K562 (cell line): ENCODE results near the gene IGSF9. TPM values are rescaled to one million over a fixed set of nuclear protein-coding genes. Genes with fewer than 3 reads are reported as not detected.

ENCODE experiments used
- ATAC-seq: fragments of 200-7000 bp; cut with Tn5 transposase; 3 replicates; pipeline ENCODE4 v1.9.1; 2020; ENCODE audit warnings: moderate library complexity
- BruUV-seq: library from RNA; stranded (reverse); fragments of 400-500 nt; replicated peaks from 2 replicates; lab custom pipeline; 2021; lab: Mats Ljungman, UMichigan
- CTCF ChIA-PET: fragments of 300-600 bp; formaldehyde crosslinking; extraction: SDS; loops from one replicate; lab custom pipeline; 2021; ENCODE audit warnings: low intra/inter-chr PET ratio; lab: Yijun Ruan, JAX
- POLR2A ChIA-PET: fragments of 300-600, 350-650 bp; sonication (Branson Sonifier 250); formaldehyde crosslinking; extraction: SDS; loops from one replicate; lab custom pipeline; 2021; ENCODE audit warnings: antibody characterized with exemption, inconsistent platforms; lab: Yijun Ruan, JAX
- DNase-seq, 4 experiments: peaks; one replicate each; pipeline versions ENCODE4 v3.0.0 to v3.0.0-alpha.2; 2011 to 2018; ENCODE audit warnings: low spot score in 3 of 4, mixed read lengths in 3 of 4; ENCODE audit errors: extremely low read depth in 1 of 4
- FAIRE-seq: peaks from 2 replicates; lab custom pipeline; 2011; peaks lifted over from hg19 to GRCh38; lab: Jason Lieb, UNC
- H2AFZ ChIP-seq: 2 replicates; pipeline ENCODE4 v1.6.0; 2011; ENCODE audit warnings: low read depth, low read length, control low read depth, inconsistent platforms
- H3K27ac ChIP-seq: fragments of 200-600 bp; 3 replicates; pipeline ENCODE4 v1.8.0; 2011; ENCODE audit warnings: low read depth, mild to moderate bottlenecking, control low read depth, inconsistent platforms, low read length, moderate library complexity, mixed read lengths; ENCODE audit errors: extremely low read depth
- H3K27me3 ChIP-seq, 2 experiments: fragments of 300-600 bp in 1 of 2; 2 replicates in 1 of 2; 3 replicates in 1 of 2; pipeline versions ENCODE4 v1.6.0 to v1.8.0; 2011; ENCODE audit warnings: inconsistent platforms in 2 of 2, low read length in 2 of 2, mild to moderate bottlenecking in 1 of 2, mixed read lengths in 1 of 2, moderate library complexity in 1 of 2; ENCODE audit not compliant: control insufficient read depth in 2 of 2, insufficient read depth in 2 of 2
- H3K36me3 ChIP-seq: fragments of 300-600 bp; 3 replicates; pipeline ENCODE4 v1.8.0; 2011; ENCODE audit warnings: mild to moderate bottlenecking, low read length, inconsistent platforms; ENCODE audit not compliant: control insufficient read depth, insufficient read depth
- H3K4me1 ChIP-seq, 2 experiments: fragments of 200-600 bp in 1 of 2; replicated peaks in 1 of 2; 2 replicates in 1 of 2; 3 replicates in 1 of 2; pipeline versions ENCODE4 v1.5.1 to v1.8.0; 2011; ENCODE audit warnings: inconsistent platforms in 2 of 2, low read length in 2 of 2, mild to moderate bottlenecking in 1 of 2, mixed read lengths in 1 of 2, moderate library complexity in 1 of 2; ENCODE audit not compliant: control insufficient read depth in 2 of 2, insufficient read depth in 2 of 2
- H3K4me2 ChIP-seq: 2 replicates; pipeline ENCODE4 v1.6.1; 2011; ENCODE audit warnings: low read length, control low read depth, inconsistent platforms, mixed read lengths; ENCODE audit not compliant: insufficient read depth
- H3K4me3 ChIP-seq: fragments of 200-600 bp; sonication (generic), shearing (Covaris generic); 2 replicates; pipeline ENCODE4 v1.5.1; 2016; ENCODE audit warnings: control low read depth, inconsistent platforms
- H3K79me2 ChIP-seq: fragments of 200-600 bp; 3 replicates; pipeline ENCODE4 v1.8.0; 2011; ENCODE audit warnings: low read length, inconsistent platforms; ENCODE audit not compliant: control insufficient read depth, insufficient read depth
- H3K9ac ChIP-seq, 2 experiments: 2 replicates each; pipeline versions ENCODE4 v1.6.0 to v1.6.1; 2011; ENCODE audit warnings: low read depth in 2 of 2, low read length in 2 of 2, control low read depth in 1 of 2, inconsistent platforms in 1 of 2, mild to moderate bottlenecking in 1 of 2, mixed read lengths in 1 of 2; ENCODE audit not compliant: insufficient read depth in 1 of 2
- H3K9me1 ChIP-seq: one replicate; pipeline ENCODE4 v1.6.0; 2011; ENCODE audit warnings: inconsistent platforms, mild to moderate bottlenecking, low read length, moderate library complexity; ENCODE audit not compliant: control insufficient read depth, insufficient read depth
- H3K9me3 ChIP-seq: replicated peaks from 2 replicates; pipeline ENCODE4 v1.5.1; 2011; ENCODE audit warnings: low read depth, low read length, inconsistent platforms; ENCODE audit not compliant: control insufficient read depth, insufficient read depth
- H4K20me1 ChIP-seq: replicated peaks from 2 replicates; pipeline ENCODE4 v1.6.1; 2011; ENCODE audit warnings: low read length, inconsistent platforms, mixed read lengths; ENCODE audit not compliant: control insufficient read depth, insufficient read depth
- ARID2 ChIP-seq: fragments of 450-650 bp; IDR thresholded peaks from 2 replicates; pipeline ENCODE4 v1.6.1; 2017; ENCODE audit warnings: antibody characterized with exemption, mild to moderate bottlenecking
- ELK3 ChIP-seq: fragments of 450-650 bp; formaldehyde crosslinking; IDR thresholded peaks from 2 replicates; pipeline ENCODE4 v1.4.0; 2020; ENCODE audit warnings: mild to moderate bottlenecking
- FOSL1 ChIP-seq: fragments of 200-800 bp; sonication (Bioruptor generic); conservative IDR thresholded peaks from 2 replicates; pipeline ENCODE4 v1.6.1; 2016; ENCODE audit warnings: missing genetic modification characterization, missing compliant biosample characterization
- GTF2A2 ChIP-seq: IDR thresholded peaks from 2 replicates; pipeline ENCODE4 v1.6.1; 2016; ENCODE audit warnings: mild to moderate bottlenecking, missing genetic modification characterization, missing compliant biosample characterization
- NFIC ChIP-seq: fragments of 450-650 bp; IDR thresholded peaks from 2 replicates; pipeline ENCODE4 v1.6.1; 2017; ENCODE audit warnings: mild to moderate bottlenecking, inconsistent platforms
- POLR2G ChIP-seq: fragments of 200-400 bp; formaldehyde crosslinking; IDR thresholded peaks from 2 replicates; pipeline ENCODE4 v1.6.1; 2017; ENCODE audit warnings: low read depth, mild to moderate bottlenecking, antibody characterized with exemption, low read length, moderate library complexity
- ZNF174 ChIP-seq: fragments of 250-450 bp; sonication (Bioruptor Pico); IDR thresholded peaks from 2 replicates; pipeline ENCODE4 v1.4.0; 2020; ENCODE audit warnings: mild to moderate bottlenecking
- ZNF655 ChIP-seq: fragments of 250-450 bp; sonication (Bioruptor Pico); IDR thresholded peaks from 2 replicates; pipeline ENCODE4 v1.5.0; 2021
- WGBS: fragments of 100-300 bp; shearing (Covaris generic); methylation state at CpG from one replicate; pipeline ENCODE4 v1.1.6; 2016; ENCODE audit warnings: low coverage, mixed read lengths; ENCODE audit not compliant: insufficient coverage; ENCODE audit errors: missing lambda C conversion rate; 5-methylcytosine and 5-hydroxymethylcytosine counted together
- in situ Hi-C: fragments of 300-500 bp; cut with MboI; formaldehyde crosslinking; loops from 4 replicates; pipeline ENCODE4 v1.15.0; 2018; ENCODE audit warnings: inconsistent platforms, mixed read lengths
- intact Hi-C: fragments of 100-400 bp; cut with micrococcal nuclease; formaldehyde crosslinking; loops from 2 replicates; pipeline ENCODE4 v1.14.2; 2022
- microRNA-seq: library from miRNA; unstranded; fragments of <30 nt; microRNA quantifications from one replicate; pipeline ENCODE4, GENCODE V29; 2018; ENCODE audit warnings: borderline microRNAs expressed
- polyA plus RNA-seq, 8 experiments: library from polyadenylated mRNA; depleted of rRNA in 4 of 8; stranded (reverse) in 5 of 8; unstranded in 3 of 8; fragments of >200 nt; fragmentation: Nextera tagmentation in 2 of 8; fragmentation: Illumina TruSeq in 1 of 8; extraction: Ambion mirVana in 2 of 8; extraction: Trizol in 1 of 8; gene quantifications; 2 replicates each; pipeline versions ENCODE4 v1.2.1 to v1.2.3, GENCODE V29; 2011 to 2014; ENCODE audit warnings: inconsistent platforms in 1 of 8, missing spikeins in 1 of 8
- small RNA-seq: library from RNA; depleted of rRNA; stranded (forward); fragments of <200 nt; gene quantifications from one replicate; pipeline ENCODE3, GENCODE V24; 2014
- total RNA-seq, 7 experiments: library from RNA; depleted of rRNA in 6 of 7; stranded (reverse); fragments of >200 nt in 6 of 7; fragmentation: Illumina TruSeq in 2 of 7; extraction: Trizol in 2 of 7; gene quantifications; 2 replicates each; pipeline versions ENCODE4 v1.2.1 to v1.2.3, GENCODE V29; 2011 to 2021; ENCODE audit warnings: low replicate concordance in 1 of 7
- TF ChIP-seq, protein P1 (sequence below), 2 experiments: fragments of 250-450 bp in 1 of 2; fragments of 450-650 bp in 1 of 2; sonication (Bioruptor Pico) in 1 of 2; IDR thresholded peaks; 2 replicates each; pipeline versions ENCODE4 v1.6.1 to v1.8.0; 2016 to 2021; ENCODE audit warnings: mild to moderate bottlenecking in 2 of 2, moderate library complexity in 2 of 2, missing compliant biosample characterization in 1 of 2, missing genetic modification characterization in 1 of 2

The IGSF9 gene
- total and polyA plus RNA-seq, 9 of the 15 experiments (the other 6 are each of a cell fraction or from before 2014, with no cell fraction given) = 0.03 to 0.29 (median 0.07) TPM; not detected in 1

- H3K4me2 ChIP-seq = no peak overlapping the region
- no peaks in the 10 kb centered on the region; the same call in 1 of the 2 replicates for H3K9me3 ChIP-seq
- H3K36me3 ChIP-seq = no peaks in the 10 kb centered on the region
- H3K27ac ChIP-seq = no peak overlapping the region
- H3K79me2 ChIP-seq = no peaks in the 10 kb centered on the region
- no peak overlapping the region for H3K9ac ChIP-seq
- intact Hi-C loops = no loop called here
- FAIRE-seq = no peak
- no peak overlapping the region for H2AFZ ChIP-seq
- POLR2A ChIA-PET = interaction anchor here (1.3 to 3.1 kb wide), 2 partner anchors 9 to 38 kb away, joined by 8 to 21 read pairs; no protein-coding TSS in a partner anchor
- peaks cover 4 to 43% of the 10 kb centered on the region in 2 experiments; a peak in 4 of 5 replicates for H3K4me1 ChIP-seq
- no peak for DNase-seq
- peaks cover 0 to 6% of the 10 kb centered on the region in 2 experiments; a peak in 2 of 5 replicates for H3K27me3 ChIP-seq
- 48% methylated on average over 6 of the region's 6 CpGs for WGBS
- no peaks in the 10 kb centered on the region; the same call in 1 of the 2 replicates for H4K20me1 ChIP-seq
- H3K9me1 ChIP-seq = peaks cover 3% of the 10 kb centered on the region
- in situ Hi-C loops = no loop called here
- H3K4me3 ChIP-seq = no peak overlapping the region
- TF ChIP-seq, protein P1, sequence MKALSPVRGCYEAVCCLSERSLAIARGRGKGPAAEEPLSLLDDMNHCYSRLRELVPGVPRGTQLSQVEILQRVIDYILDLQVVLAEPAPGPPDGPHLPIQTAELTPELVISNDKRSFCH (CRISPR knock-in tag; IDR thresholded peaks at IDR 0.05) = no peak
- TF ChIP-seq, protein P1 (tag; IDR thresholded peaks at IDR 0.05) = no peak
- TF ChIP-seq NFIC (peak; percentile 52), POLR2G (no peak), ARID2 (no peak), ZNF655 (no peak), ZNF174 (CRISPR knock-in tag) (no peak), GTF2A2 (no peak), ELK3 (CRISPR knock-in tag) (no peak), FOSL1 (no peak)
- TF ChIP-seq, all 486 proteins: peak for 1
- CTCF ChIA-PET = no interaction called here
- no peak for ATAC-seq
- BruUV-seq = no TSS peak
Observed at GRCh38 chr1:159877695-159878444, 67.5 kb downstream of the IGSF9 start.

Small RNA genes lying within 50 kb of the gene (microRNA-seq; reads per million reads assigned to microRNA genes)
- not detected for gene MIR4259

Small RNA genes lying within 50 kb of the gene (small RNA-seq; reads per million reads assigned to genes)
- not detected for gene MIR4259

Other genes starting within 250 kb of the IGSF9 start
Only the 7 nearest of the 15 such genes appear.
- not detected in 2 replicates for gene SLAMF8, start 118.7 kb downstream of the IGSF9 start, total RNA-seq (2014; rRNA removed)
- gene SLAMF8, start 118.7 kb downstream of the IGSF9 start, total RNA-seq (2014; rRNA removed; fragmentation: Illumina TruSeq; extraction: Trizol) = not detected in 2 replicates
- gene SLAMF8, start 118.7 kb downstream of the IGSF9 start, total RNA-seq (2015; rRNA removed; fragmentation: Illumina TruSeq; extraction: Trizol) = not detected in 2 replicates
- gene SLAMF8, start 118.7 kb downstream of the IGSF9 start, total RNA-seq (2021) = not detected in 2 replicates
- gene SLAMF8, start 118.7 kb downstream of the IGSF9 start, polyA plus RNA-seq (2011; rRNA removed) = 0.07 TPM in 1 of 2 replicates, not detected in the other
- not detected in 2 replicates for gene SLAMF8, start 118.7 kb downstream of the IGSF9 start, polyA plus RNA-seq (2014; fragmentation: Illumina TruSeq; extraction: Trizol)
- not detected for gene SLAMF8, start 118.7 kb downstream of the IGSF9 start, polyA plus RNA-seq (2014; fragmentation: Nextera tagmentation; extraction: Ambion mirVana)
- gene SLAMF8, start 118.7 kb downstream of the IGSF9 start, polyA plus RNA-seq (2014; rRNA removed) = not detected in 2 replicates
- not detected in 2 replicates for gene VSIG8, start 83.0 kb downstream of the IGSF9 start, total RNA-seq (2014; rRNA removed)
- gene VSIG8, start 83.0 kb downstream of the IGSF9 start, total RNA-seq (2014; rRNA removed; fragmentation: Illumina TruSeq; extraction: Trizol) = not detected in 2 replicates
- not detected in 2 replicates for gene VSIG8, start 83.0 kb downstream of the IGSF9 start, total RNA-seq (2015; rRNA removed; fragmentation: Illumina TruSeq; extraction: Trizol)
- not detected in 2 replicates for gene VSIG8, start 83.0 kb downstream of the IGSF9 start, total RNA-seq (2021)
- gene VSIG8, start 83.0 kb downstream of the IGSF9 start, polyA plus RNA-seq (2011; rRNA removed) = 0.05 TPM in 1 of 2 replicates, not detected in the other
- not detected in 2 replicates for gene VSIG8, start 83.0 kb downstream of the IGSF9 start, polyA plus RNA-seq (2014; fragmentation: Illumina TruSeq; extraction: Trizol)
- not detected for gene VSIG8, start 83.0 kb downstream of the IGSF9 start, polyA plus RNA-seq (2014; fragmentation: Nextera tagmentation; extraction: Ambion mirVana)
- not detected in 2 replicates for gene VSIG8, start 83.0 kb downstream of the IGSF9 start, polyA plus RNA-seq (2014; rRNA removed)
- 1.2 and 1.5 TPM in 2 replicates for gene CFAP45, start 45.4 kb downstream of the IGSF9 start, total RNA-seq (2014; rRNA removed)
- 1.2 and 1.7 TPM in 2 replicates for gene CFAP45, start 45.4 kb downstream of the IGSF9 start, total RNA-seq (2014; rRNA removed; fragmentation: Illumina TruSeq; extraction: Trizol)
- gene CFAP45, start 45.4 kb downstream of the IGSF9 start, total RNA-seq (2015; rRNA removed; fragmentation: Illumina TruSeq; extraction: Trizol) = 0.94 and 1.4 TPM in 2 replicates
- 0.72 and 1.6 TPM in 2 replicates for gene CFAP45, start 45.4 kb downstream of the IGSF9 start, total RNA-seq (2021)
- 0.85 and 1.5 TPM in 2 replicates for gene CFAP45, start 45.4 kb downstream of the IGSF9 start, polyA plus RNA-seq (2011; rRNA removed)
- gene CFAP45, start 45.4 kb downstream of the IGSF9 start, polyA plus RNA-seq (2014; fragmentation: Illumina TruSeq; extraction: Trizol) = 1.6 and 2.0 TPM in 2 replicates
- 1 to 10 TPM in 1 of 2 experiments, under 1 TPM in 1; 0.65 to 1.3 TPM for gene CFAP45, start 45.4 kb downstream of the IGSF9 start, polyA plus RNA-seq (2014; fragmentation: Nextera tagmentation; extraction: Ambion mirVana)
- gene CFAP45, start 45.4 kb downstream of the IGSF9 start, polyA plus RNA-seq (2014; rRNA removed) = 1.0 and 2.4 TPM in 2 replicates
- 456 and 502 TPM in 2 replicates for gene TAGLN2, start 20.1 kb downstream of the IGSF9 start, total RNA-seq (2014; rRNA removed)
- gene TAGLN2, start 20.1 kb downstream of the IGSF9 start, total RNA-seq (2014; rRNA removed; fragmentation: Illumina TruSeq; extraction: Trizol) = 180 and 192 TPM in 2 replicates
- gene TAGLN2, start 20.1 kb downstream of the IGSF9 start, total RNA-seq (2015; rRNA removed; fragmentation: Illumina TruSeq; extraction: Trizol) = 247 and 249 TPM in 2 replicates
- 498 and 506 TPM in 2 replicates for gene TAGLN2, start 20.1 kb downstream of the IGSF9 start, total RNA-seq (2021)
- 414 and 518 TPM in 2 replicates for gene TAGLN2, start 20.1 kb downstream of the IGSF9 start, polyA plus RNA-seq (2011; rRNA removed)
- 565 and 573 TPM in 2 replicates for gene TAGLN2, start 20.1 kb downstream of the IGSF9 start, polyA plus RNA-seq (2014; fragmentation: Illumina TruSeq; extraction: Trizol)
- 100 to 1,000 TPM; 334 to 683 TPM for gene TAGLN2, start 20.1 kb downstream of the IGSF9 start, polyA plus RNA-seq (2014; fragmentation: Nextera tagmentation; extraction: Ambion mirVana)
- gene TAGLN2, start 20.1 kb downstream of the IGSF9 start, polyA plus RNA-seq (2014; rRNA removed) = 455 and 456 TPM in 2 replicates
- gene SLAMF9, start 8.6 kb upstream of the IGSF9 start, total RNA-seq (2014; rRNA removed) = not detected in 2 replicates
- gene SLAMF9, start 8.6 kb upstream of the IGSF9 start, total RNA-seq (2014; rRNA removed; fragmentation: Illumina TruSeq; extraction: Trizol) = not detected in 2 replicates
- gene SLAMF9, start 8.6 kb upstream of the IGSF9 start, total RNA-seq (2015; rRNA removed; fragmentation: Illumina TruSeq; extraction: Trizol) = not detected in 2 replicates
- gene SLAMF9, start 8.6 kb upstream of the IGSF9 start, total RNA-seq (2021) = not detected in 2 replicates
- 0.13 TPM in 1 of 2 replicates, not detected in the other for gene SLAMF9, start 8.6 kb upstream of the IGSF9 start, polyA plus RNA-seq (2011; rRNA removed)
- 0.25 TPM in 1 of 2 replicates, not detected in the other for gene SLAMF9, start 8.6 kb upstream of the IGSF9 start, polyA plus RNA-seq (2014; fragmentation: Illumina TruSeq; extraction: Trizol)
- gene SLAMF9, start 8.6 kb upstream of the IGSF9 start, polyA plus RNA-seq (2014; fragmentation: Nextera tagmentation; extraction: Ambion mirVana) = under 1 TPM in 1 of 2 experiments, not detected in 1; 0.21 TPM
- not detected in 2 replicates for gene SLAMF9, start 8.6 kb upstream of the IGSF9 start, polyA plus RNA-seq (2014; rRNA removed)
- 2.6 and 3.8 TPM in 2 replicates for gene PIGM, start 86.4 kb upstream of the IGSF9 start, total RNA-seq (2014; rRNA removed)
- 5.0 and 5.1 TPM in 2 replicates for gene PIGM, start 86.4 kb upstream of the IGSF9 start, total RNA-seq (2014; rRNA removed; fragmentation: Illumina TruSeq; extraction: Trizol)
- 4.2 and 4.7 TPM in 2 replicates for gene PIGM, start 86.4 kb upstream of the IGSF9 start, total RNA-seq (2015; rRNA removed; fragmentation: Illumina TruSeq; extraction: Trizol)
- gene PIGM, start 86.4 kb upstream of the IGSF9 start, total RNA-seq (2021) = 4.0 and 4.3 TPM in 2 replicates
- gene PIGM, start 86.4 kb upstream of the IGSF9 start, polyA plus RNA-seq (2011; rRNA removed) = 4.7 and 5.1 TPM in 2 replicates
- gene PIGM, start 86.4 kb upstream of the IGSF9 start, polyA plus RNA-seq (2014; fragmentation: Illumina TruSeq; extraction: Trizol) = 5.4 and 6.7 TPM in 2 replicates
- 1 to 10 TPM; 3.0 to 3.4 TPM for gene PIGM, start 86.4 kb upstream of the IGSF9 start, polyA plus RNA-seq (2014; fragmentation: Nextera tagmentation; extraction: Ambion mirVana)
- gene PIGM, start 86.4 kb upstream of the IGSF9 start, polyA plus RNA-seq (2014; rRNA removed) = 4.0 and 4.8 TPM in 2 replicates
- not detected in 2 replicates for gene KCNJ10, start 124.5 kb upstream of the IGSF9 start, total RNA-seq (2014; rRNA removed)
- not detected in 2 replicates for gene KCNJ10, start 124.5 kb upstream of the IGSF9 start, total RNA-seq (2014; rRNA removed; fragmentation: Illumina TruSeq; extraction: Trizol)
- gene KCNJ10, start 124.5 kb upstream of the IGSF9 start, total RNA-seq (2015; rRNA removed; fragmentation: Illumina TruSeq; extraction: Trizol) = not detected in 2 replicates
- gene KCNJ10, start 124.5 kb upstream of the IGSF9 start, total RNA-seq (2021) = not detected in 2 replicates
- not detected in 2 replicates for gene KCNJ10, start 124.5 kb upstream of the IGSF9 start, polyA plus RNA-seq (2011; rRNA removed)
- gene KCNJ10, start 124.5 kb upstream of the IGSF9 start, polyA plus RNA-seq (2014; fragmentation: Illumina TruSeq; extraction: Trizol) = not detected in 2 replicates
- under 1 TPM; 0.06 to 0.11 TPM for gene KCNJ10, start 124.5 kb upstream of the IGSF9 start, polyA plus RNA-seq (2014; fragmentation: Nextera tagmentation; extraction: Ambion mirVana)
- gene KCNJ10, start 124.5 kb upstream of the IGSF9 start, polyA plus RNA-seq (2014; rRNA removed) = not detected in 2 replicates